K562 (cell line): ENCODE data around the gene INO80C. TPM values are rescaled to one million over a fixed set of nuclear protein-coding genes. Genes with fewer than 3 reads are reported as not detected.
A peak's percentile ranks its signal among the peaks of the same experiment; 100 is the strongest.

Experiments used
- TAL1 ChIP-seq: fragments of 450-650 bp; IDR thresholded peaks from 2 replicates; pipeline ENCODE4 v1.6.1; 2016; ENCODE audit warnings: mild to moderate bottlenecking
- ZNF740 ChIP-seq, 3 experiments: fragments of 200-800 bp in 1 of 3; sonication (Bioruptor generic) in 1 of 3; sonication (generic) in 1 of 3; formaldehyde crosslinking in 1 of 3; IDR thresholded peaks; 2 replicates each; pipeline versions ENCODE4 v1.6.1 to v1.8.0; 2016 to 2022; ENCODE audit warnings: mild to moderate bottlenecking in 2 of 3, missing compliant biosample characterization in 2 of 3, missing genetic modification characterization in 2 of 3, missing genetic modification reagents in 1 of 3
- polyA plus RNA-seq, 8 experiments: library from polyadenylated mRNA; depleted of rRNA in 4 of 8; stranded (reverse) in 5 of 8; unstranded in 3 of 8; fragments of >200 nt; fragmentation: Nextera tagmentation in 2 of 8; fragmentation: Illumina TruSeq in 1 of 8; extraction: Ambion mirVana in 2 of 8; extraction: Trizol in 1 of 8; gene quantifications; 2 replicates each; pipeline versions ENCODE4 v1.2.1 to v1.2.3, GENCODE V29; 2011 to 2014; ENCODE audit warnings: inconsistent platforms in 1 of 8, missing spikeins in 1 of 8
- total RNA-seq, 7 experiments: library from RNA; depleted of rRNA in 6 of 7; stranded (reverse); fragments of >200 nt in 6 of 7; fragmentation: Illumina TruSeq in 2 of 7; extraction: Trizol in 2 of 7; gene quantifications; 2 replicates each; pipeline versions ENCODE4 v1.2.1 to v1.2.3, GENCODE V29; 2011 to 2021; ENCODE audit warnings: low replicate concordance in 1 of 7
- TF ChIP-seq, protein P1 (sequence below), 2 experiments: fragments of 450-650 bp; IDR thresholded peaks; 2 replicates each; pipeline ENCODE4 v1.6.1; 2018; ENCODE audit warnings: mild to moderate bottlenecking in 2 of 2, low read depth in 1 of 2; ENCODE audit not compliant: partially characterized antibody in 2 of 2
- TF ChIP-seq, protein P2 (sequence below): fragments of 250-450 bp; sonication (Bioruptor Pico); IDR thresholded peaks from 2 replicates; pipeline ENCODE4 v1.4.0; 2020
- TF ChIP-seq, protein P3 (sequence below): fragments of 200-800 bp; sonication (Bioruptor generic); IDR thresholded peaks from 2 replicates; pipeline ENCODE4 v1.6.1; 2016; ENCODE audit warnings: missing genetic modification characterization, missing compliant biosample characterization

The INO80C gene
- total and polyA plus RNA-seq, 9 of the 15 experiments (the other 6 are each of a cell fraction or from before 2014, with no cell fraction given), result 14.3 to 53.3 (median 46.6) TPM

GRCh38 chr18:35506024-35506712, 8.4 kb upstream of the INO80C start (continued):
- TF ChIP-seq, protein P1, sequence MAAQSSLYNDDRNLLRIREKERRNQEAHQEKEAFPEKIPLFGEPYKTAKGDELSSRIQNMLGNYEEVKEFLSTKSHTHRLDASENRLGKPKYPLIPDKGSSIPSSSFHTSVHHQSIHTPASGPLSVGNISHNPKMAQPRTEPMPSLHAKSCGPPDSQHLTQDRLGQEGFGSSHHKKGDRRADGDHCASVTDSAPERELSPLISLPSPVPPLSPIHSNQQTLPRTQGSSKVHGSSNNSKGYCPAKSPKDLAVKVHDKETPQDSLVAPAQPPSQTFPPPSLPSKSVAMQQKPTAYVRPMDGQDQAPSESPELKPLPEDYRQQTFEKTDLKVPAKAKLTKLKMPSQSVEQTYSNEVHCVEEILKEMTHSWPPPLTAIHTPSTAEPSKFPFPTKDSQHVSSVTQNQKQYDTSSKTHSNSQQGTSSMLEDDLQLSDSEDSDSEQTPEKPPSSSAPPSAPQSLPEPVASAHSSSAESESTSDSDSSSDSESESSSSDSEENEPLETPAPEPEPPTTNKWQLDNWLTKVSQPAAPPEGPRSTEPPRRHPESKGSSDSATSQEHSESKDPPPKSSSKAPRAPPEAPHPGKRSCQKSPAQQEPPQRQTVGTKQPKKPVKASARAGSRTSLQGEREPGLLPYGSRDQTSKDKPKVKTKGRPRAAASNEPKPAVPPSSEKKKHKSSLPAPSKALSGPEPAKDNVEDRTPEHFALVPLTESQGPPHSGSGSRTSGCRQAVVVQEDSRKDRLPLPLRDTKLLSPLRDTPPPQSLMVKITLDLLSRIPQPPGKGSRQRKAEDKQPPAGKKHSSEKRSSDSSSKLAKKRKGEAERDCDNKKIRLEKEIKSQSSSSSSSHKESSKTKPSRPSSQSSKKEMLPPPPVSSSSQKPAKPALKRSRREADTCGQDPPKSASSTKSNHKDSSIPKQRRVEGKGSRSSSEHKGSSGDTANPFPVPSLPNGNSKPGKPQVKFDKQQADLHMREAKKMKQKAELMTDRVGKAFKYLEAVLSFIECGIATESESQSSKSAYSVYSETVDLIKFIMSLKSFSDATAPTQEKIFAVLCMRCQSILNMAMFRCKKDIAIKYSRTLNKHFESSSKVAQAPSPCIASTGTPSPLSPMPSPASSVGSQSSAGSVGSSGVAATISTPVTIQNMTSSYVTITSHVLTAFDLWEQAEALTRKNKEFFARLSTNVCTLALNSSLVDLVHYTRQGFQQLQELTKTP (IDR thresholded peaks at IDR 0.05; ENCODE audit: low read depth in 1 of 2, partially characterized antibody in 2 of 2), result peak in 1 of 2 experiments; percentile 31
- TF ChIP-seq ZNF740 (CRISPR knock-in tag; IDR thresholded peaks at IDR 0.05), result no peak
- no peak for TF ChIP-seq ZNF740 (tag; IDR thresholded peaks at IDR 0.05)
- TF ChIP-seq TAL1, result peak; percentile 77
- TF ChIP-seq, protein P2, sequence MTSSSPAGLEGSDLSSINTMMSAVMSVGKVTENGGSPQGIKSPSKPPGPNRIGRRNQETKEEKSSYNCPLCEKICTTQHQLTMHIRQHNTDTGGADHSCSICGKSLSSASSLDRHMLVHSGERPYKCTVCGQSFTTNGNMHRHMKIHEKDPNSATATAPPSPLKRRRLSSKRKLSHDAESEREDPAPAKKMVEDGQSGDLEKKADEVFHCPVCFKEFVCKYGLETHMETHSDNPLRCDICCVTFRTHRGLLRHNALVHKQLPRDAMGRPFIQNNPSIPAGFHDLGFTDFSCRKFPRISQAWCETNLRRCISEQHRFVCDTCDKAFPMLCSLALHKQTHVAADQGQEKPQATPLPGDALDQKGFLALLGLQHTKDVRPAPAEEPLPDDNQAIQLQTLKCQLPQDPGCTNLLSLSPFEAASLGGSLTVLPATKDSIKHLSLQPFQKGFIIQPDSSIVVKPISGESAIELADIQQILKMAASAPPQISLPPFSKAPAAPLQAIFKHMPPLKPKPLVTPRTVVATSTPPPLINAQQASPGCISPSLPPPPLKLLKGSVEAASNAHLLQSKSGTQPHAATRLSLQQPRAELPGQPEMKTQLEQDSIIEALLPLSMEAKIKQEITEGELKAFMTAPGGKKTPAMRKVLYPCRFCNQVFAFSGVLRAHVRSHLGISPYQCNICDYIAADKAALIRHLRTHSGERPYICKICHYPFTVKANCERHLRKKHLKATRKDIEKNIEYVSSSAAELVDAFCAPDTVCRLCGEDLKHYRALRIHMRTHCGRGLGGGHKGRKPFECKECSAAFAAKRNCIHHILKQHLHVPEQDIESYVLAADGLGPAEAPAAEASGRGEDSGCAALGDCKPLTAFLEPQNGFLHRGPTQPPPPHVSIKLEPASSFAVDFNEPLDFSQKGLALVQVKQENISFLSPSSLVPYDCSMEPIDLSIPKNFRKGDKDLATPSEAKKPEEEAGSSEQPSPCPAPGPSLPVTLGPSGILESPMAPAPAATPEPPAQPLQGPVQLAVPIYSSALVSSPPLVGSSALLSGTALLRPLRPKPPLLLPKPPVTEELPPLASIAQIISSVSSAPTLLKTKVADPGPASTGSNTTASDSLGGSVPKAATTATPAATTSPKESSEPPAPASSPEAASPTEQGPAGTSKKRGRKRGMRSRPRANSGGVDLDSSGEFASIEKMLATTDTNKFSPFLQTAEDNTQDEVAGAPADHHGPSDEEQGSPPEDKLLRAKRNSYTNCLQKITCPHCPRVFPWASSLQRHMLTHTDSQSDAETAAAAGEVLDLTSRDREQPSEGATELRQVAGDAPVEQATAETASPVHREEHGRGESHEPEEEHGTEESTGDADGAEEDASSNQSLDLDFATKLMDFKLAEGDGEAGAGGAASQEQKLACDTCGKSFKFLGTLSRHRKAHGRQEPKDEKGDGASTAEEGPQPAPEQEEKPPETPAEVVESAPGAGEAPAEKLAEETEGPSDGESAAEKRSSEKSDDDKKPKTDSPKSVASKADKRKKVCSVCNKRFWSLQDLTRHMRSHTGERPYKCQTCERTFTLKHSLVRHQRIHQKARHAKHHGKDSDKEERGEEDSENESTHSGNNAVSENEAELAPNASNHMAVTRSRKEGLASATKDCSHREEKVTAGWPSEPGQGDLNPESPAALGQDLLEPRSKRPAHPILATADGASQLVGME (CRISPR knock-in tag), result no peak
- TF ChIP-seq, protein P3, sequence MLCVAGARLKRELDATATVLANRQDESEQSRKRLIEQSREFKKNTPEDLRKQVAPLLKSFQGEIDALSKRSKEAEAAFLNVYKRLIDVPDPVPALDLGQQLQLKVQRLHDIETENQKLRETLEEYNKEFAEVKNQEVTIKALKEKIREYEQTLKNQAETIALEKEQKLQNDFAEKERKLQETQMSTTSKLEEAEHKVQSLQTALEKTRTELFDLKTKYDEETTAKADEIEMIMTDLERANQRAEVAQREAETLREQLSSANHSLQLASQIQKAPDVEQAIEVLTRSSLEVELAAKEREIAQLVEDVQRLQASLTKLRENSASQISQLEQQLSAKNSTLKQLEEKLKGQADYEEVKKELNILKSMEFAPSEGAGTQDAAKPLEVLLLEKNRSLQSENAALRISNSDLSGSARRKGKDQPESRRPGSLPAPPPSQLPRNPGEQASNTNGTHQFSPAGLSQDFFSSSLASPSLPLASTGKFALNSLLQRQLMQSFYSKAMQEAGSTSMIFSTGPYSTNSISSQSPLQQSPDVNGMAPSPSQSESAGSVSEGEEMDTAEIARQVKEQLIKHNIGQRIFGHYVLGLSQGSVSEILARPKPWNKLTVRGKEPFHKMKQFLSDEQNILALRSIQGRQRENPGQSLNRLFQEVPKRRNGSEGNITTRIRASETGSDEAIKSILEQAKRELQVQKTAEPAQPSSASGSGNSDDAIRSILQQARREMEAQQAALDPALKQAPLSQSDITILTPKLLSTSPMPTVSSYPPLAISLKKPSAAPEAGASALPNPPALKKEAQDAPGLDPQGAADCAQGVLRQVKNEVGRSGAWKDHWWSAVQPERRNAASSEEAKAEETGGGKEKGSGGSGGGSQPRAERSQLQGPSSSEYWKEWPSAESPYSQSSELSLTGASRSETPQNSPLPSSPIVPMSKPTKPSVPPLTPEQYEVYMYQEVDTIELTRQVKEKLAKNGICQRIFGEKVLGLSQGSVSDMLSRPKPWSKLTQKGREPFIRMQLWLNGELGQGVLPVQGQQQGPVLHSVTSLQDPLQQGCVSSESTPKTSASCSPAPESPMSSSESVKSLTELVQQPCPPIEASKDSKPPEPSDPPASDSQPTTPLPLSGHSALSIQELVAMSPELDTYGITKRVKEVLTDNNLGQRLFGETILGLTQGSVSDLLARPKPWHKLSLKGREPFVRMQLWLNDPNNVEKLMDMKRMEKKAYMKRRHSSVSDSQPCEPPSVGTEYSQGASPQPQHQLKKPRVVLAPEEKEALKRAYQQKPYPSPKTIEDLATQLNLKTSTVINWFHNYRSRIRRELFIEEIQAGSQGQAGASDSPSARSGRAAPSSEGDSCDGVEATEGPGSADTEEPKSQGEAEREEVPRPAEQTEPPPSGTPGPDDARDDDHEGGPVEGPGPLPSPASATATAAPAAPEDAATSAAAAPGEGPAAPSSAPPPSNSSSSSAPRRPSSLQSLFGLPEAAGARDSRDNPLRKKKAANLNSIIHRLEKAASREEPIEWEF (CRISPR knock-in tag), result no peak
